Endothelial cell of umbilical vein (primary cell): ENCODE measurements around the gene CAV2. TPM values are rescaled to one million over a fixed set of nuclear protein-coding genes. Genes with fewer than 3 reads are reported as not detected.

Experiments
- BruUV-seq: library from RNA; stranded (reverse); fragments of 400-500 nt; replicated peaks from 2 replicates; lab custom pipeline; 2021; lab: Mats Ljungman, UMichigan
- CTCF ChIA-PET: fragments of 300-600, 350-600 bp; sonication (Branson Sonifier 250); formaldehyde crosslinking; loops from one replicate; lab custom pipeline; 2021; ENCODE audit warnings: antibody characterized with exemption, inconsistent platforms; lab: Charles Lee
- POLR2A ChIA-PET: fragments of 300-600, 350-600 bp; sonication (Branson Sonifier 250); formaldehyde crosslinking; loops from one replicate; lab custom pipeline; 2021; ENCODE audit warnings: antibody characterized with exemption, inconsistent platforms; lab: Charles Lee
- DNase-seq: peaks from one replicate; pipeline ENCODE4 v3.0.0-alpha.2; 2011; ENCODE audit warnings: low read depth, low spot score
- FAIRE-seq: peaks from 2 replicates; lab custom pipeline; 2011; peaks lifted over from hg19 to GRCh38; lab: Jason Lieb, UNC
- H2AFZ ChIP-seq: 2 replicates; pipeline ENCODE4 v1.6.0; 2012; ENCODE audit warnings: low read depth, low read length, control low read depth, inconsistent platforms
- H3K27ac ChIP-seq: 2 replicates; pipeline ENCODE4 v1.5.1; 2011; ENCODE audit warnings: low read depth, mild to moderate bottlenecking, control low read depth, low read length, moderate library complexity; ENCODE audit not compliant: insufficient read depth
- H3K27me3 ChIP-seq, 2 experiments: 2 replicates each; pipeline versions ENCODE4 v1.6.0 to v1.6.1; 2011; ENCODE audit warnings: low read length in 2 of 2, mixed read lengths in 1 of 2; ENCODE audit not compliant: control insufficient read depth in 2 of 2, insufficient read depth in 2 of 2
- H3K36me3 ChIP-seq, 2 experiments: 2 replicates in 1 of 2; 3 replicates in 1 of 2; pipeline ENCODE4 v1.5.1; 2011; ENCODE audit warnings: low read length in 2 of 2, mild to moderate bottlenecking in 1 of 2, moderate library complexity in 1 of 2; ENCODE audit not compliant: control insufficient read depth in 2 of 2, insufficient read depth in 2 of 2; ENCODE audit errors: extremely low read depth in 1 of 2
- H3K4me1 ChIP-seq: 3 replicates; pipeline ENCODE4 v1.5.1; 2011; ENCODE audit warnings: mild to moderate bottlenecking, low read length; ENCODE audit not compliant: control insufficient read depth, insufficient read depth; ENCODE audit errors: extremely low read depth
- H3K4me2 ChIP-seq: 2 replicates; pipeline ENCODE4 v1.6.1; 2011; ENCODE audit warnings: low read length, control low read depth, mixed read lengths; ENCODE audit not compliant: insufficient read depth
- H3K4me3 ChIP-seq, 3 experiments: fragments of 200-600 bp in 1 of 3; sonication (generic), shearing (Covaris generic) in 1 of 3; replicated peaks in 1 of 3; 2 replicates each; pipeline ENCODE4 v1.5.1; 2011 to 2016; ENCODE audit warnings: control low read depth in 3 of 3, low read length in 3 of 3, mild to moderate bottlenecking in 2 of 3, inconsistent platforms in 1 of 3, low read depth in 1 of 3, moderate library complexity in 1 of 3; ENCODE audit not compliant: insufficient read depth in 1 of 3
- H3K79me2 ChIP-seq: 2 replicates; pipeline ENCODE4 v1.6.0; 2012; ENCODE audit warnings: low read length, inconsistent platforms; ENCODE audit not compliant: control insufficient read depth, insufficient read depth
- H3K9ac ChIP-seq: replicated peaks from 2 replicates; pipeline ENCODE3; 2011; ENCODE audit warnings: low read length, control low read depth; ENCODE audit not compliant: insufficient read depth; ENCODE audit errors: extremely low read depth
- H3K9me1 ChIP-seq: replicated peaks from 3 replicates; pipeline ENCODE4 v1.6.0; 2011; ENCODE audit warnings: mild to moderate bottlenecking, low read length; ENCODE audit not compliant: control insufficient read depth, insufficient read depth; ENCODE audit errors: extremely low read depth
- H3K9me3 ChIP-seq: replicated peaks from 2 replicates; pipeline ENCODE4 v1.5.1; 2012; ENCODE audit warnings: low read length, inconsistent platforms; ENCODE audit not compliant: control insufficient read depth, insufficient read depth
- H4K20me1 ChIP-seq: replicated peaks from 2 replicates; pipeline ENCODE3; 2011; ENCODE audit warnings: mild to moderate bottlenecking, low read length; ENCODE audit not compliant: control insufficient read depth, insufficient read depth; ENCODE audit errors: extremely low read depth
- CTCF ChIP-seq, 2 donors: IDR thresholded peaks; 1 replicate in 1 of 2; 2 replicates in 1 of 2; pipeline ENCODE4 v1.5.1; 2011; ENCODE audit warnings: low read length in 2 of 2, mild to moderate bottlenecking in 2 of 2, moderate library complexity in 2 of 2, control low read depth in 1 of 2, inconsistent platforms in 1 of 2, low read depth in 1 of 2; ENCODE audit not compliant: insufficient read depth in 1 of 2; ENCODE audit errors: extremely low read depth in 1 of 2
- EZH2 ChIP-seq: IDR thresholded peaks from 2 replicates; pipeline ENCODE4 v1.6.1; 2012; ENCODE audit warnings: borderline replicate concordance, low read depth, mild to moderate bottlenecking, moderate library complexity, low read length, inconsistent platforms; ENCODE audit not compliant: severe bottlenecking
- FOS ChIP-seq: IDR thresholded peaks from 2 replicates; pipeline ENCODE4 v1.6.1; 2011; ENCODE audit warnings: mild to moderate bottlenecking, low read length, moderate library complexity, borderline replicate concordance; ENCODE audit not compliant: insufficient read depth
- GATA2 ChIP-seq: IDR thresholded peaks from 2 replicates; pipeline ENCODE4 v1.7.0; 2011; ENCODE audit warnings: low read depth, mild to moderate bottlenecking, moderate library complexity, mixed read lengths, low read length; ENCODE audit not compliant: insufficient read length, insufficient read depth
- JUN ChIP-seq: IDR thresholded peaks from 2 replicates; pipeline ENCODE4 v1.6.1; 2011; ENCODE audit warnings: borderline replicate concordance, low read depth; ENCODE audit not compliant: insufficient read length, insufficient read depth
- MAX ChIP-seq: IDR thresholded peaks from 2 replicates; pipeline ENCODE4 v1.6.1; 2011; ENCODE audit not compliant: insufficient read depth, insufficient read length
- MYC ChIP-seq: IDR thresholded peaks from one replicate; pipeline ENCODE4 v1.6.1; 2011; ENCODE audit warnings: mild to moderate bottlenecking, low read depth, low read length
- POLR2A ChIP-seq: IDR thresholded peaks from 2 replicates; pipeline ENCODE4 v1.6.1; 2012; ENCODE audit warnings: low read depth, mild to moderate bottlenecking, control low read depth, low read length
- POLR2AphosphoS5 ChIP-seq: IDR thresholded peaks from 2 replicates; pipeline ENCODE4 v1.6.1; 2012; ENCODE audit warnings: low read depth, mild to moderate bottlenecking, control low read depth, low read length, moderate library complexity; ENCODE audit not compliant: insufficient read depth
- dilution Hi-C: fragments of 300-500 bp; cut with MboI; formaldehyde crosslinking; loops from one replicate; pipeline ENCODE4 v1.15.0; 2019; ENCODE audit warnings: low sequenced_read_pairs; ENCODE audit not compliant: extremely low pct_ligation_motif_present
- intact Hi-C: fragments of 100-400 bp; cut with micrococcal nuclease; formaldehyde crosslinking; loops from one replicate; pipeline ENCODE4 v1.10.0; 2022
- polyA plus RNA-seq, 4 experiments: library from polyadenylated mRNA; depleted of rRNA in 3 of 4; stranded (reverse) in 3 of 4; unstranded in 1 of 4; fragments of >200 nt; gene quantifications; 2 replicates each; pipeline versions ENCODE4 v1.2.1 to v1.2.3, GENCODE V29; 2011 to 2012; ENCODE audit warnings: missing spikeins in 1 of 4
- total RNA-seq: library from RNA; stranded (reverse); gene quantifications from 2 replicates; pipeline ENCODE4 v1.2.3, GENCODE V29; 2021

The CAV2 gene
- total and polyA plus RNA-seq, 2 donors (not counting 3 experiments of a cell fraction or from before 2014, with no cell fraction given) = 179 to 327 TPM

- ChIA-PET POLR2A (no interaction called here), CTCF (interaction anchor here (1.0 kb wide), 1 partner anchor 9 kb away, joined by 3 read pairs; no protein-coding TSS in a partner anchor)
- H3K36me3 ChIP-seq = no peaks in the 10 kb centered on the region
- H3K79me2 ChIP-seq = no peaks in the 10 kb centered on the region
- no TSS peak for BruUV-seq
- H2AFZ ChIP-seq = no peak overlapping the region
- no peaks in the 10 kb centered on the region for H3K9me1 ChIP-seq
- intact Hi-C loops (no loop called here), dilution Hi-C loops (loop anchor here (25.0 kb wide), 2 partner anchors 180 to 255 kb away; no protein-coding TSS in a partner anchor)
- H3K27me3 ChIP-seq = no peaks in the 10 kb centered on the region
- no peak for FAIRE-seq
- no peak for DNase-seq
- H3K9me3 ChIP-seq = no peaks in the 10 kb centered on the region
- no peak overlapping the region for H3K27ac ChIP-seq
- H3K4me3 ChIP-seq = no peak overlapping the region
- peaks cover 36% of the 10 kb centered on the region for H3K4me1 ChIP-seq
- no peaks in the 10 kb centered on the region for H4K20me1 ChIP-seq
- H3K9ac ChIP-seq = no peak overlapping the region
- H3K4me2 ChIP-seq = no peak overlapping the region
- no peak for TF ChIP-seq POLR2AphosphoS5
- TF ChIP-seq MAX = no peak
- TF ChIP-seq FOS = no peak
- TF ChIP-seq CTCF (IDR thresholded peaks at IDR 0.05; ENCODE audit: extremely low read depth in 1 of 2, insufficient read depth in 1 of 2, low read depth in 1 of 2, low read length in 2 of 2) = no peak
- no peak for TF ChIP-seq MYC
- TF ChIP-seq EZH2 = no peak
- TF ChIP-seq JUN = no peak
- TF ChIP-seq GATA2 = no peak
- TF ChIP-seq POLR2A = no peak
Observed at GRCh38 chr7:116517626-116518025, 18.1 kb downstream of the CAV2 start.
